H9 (cell line): ENCODE data around the gene ASTN2. TPM values are rescaled to one million over a fixed set of nuclear protein-coding genes. Genes with fewer than 3 reads are reported as not detected.

Experiments
- DNase-seq: peaks from one replicate; pipeline ENCODE4 v3.0.0-alpha.2; 2017
- H2AFZ ChIP-seq: one replicate; pipeline ENCODE4 v1.6.1; 2013; ENCODE audit warnings: mild to moderate bottlenecking, low read length, control low read depth, moderate library complexity
- H2AK5ac ChIP-seq: 2 replicates; pipeline ENCODE4 v1.6.1; 2013; ENCODE audit warnings: low read length, control low read depth, mixed read lengths; ENCODE audit not compliant: insufficient read length
- H2BK120ac ChIP-seq: one replicate; pipeline ENCODE4 v1.6.1; 2013; ENCODE audit warnings: low read depth, mild to moderate bottlenecking, low read length, control low read depth, inconsistent platforms; ENCODE audit not compliant: poor library complexity, severe bottlenecking
- H2BK12ac ChIP-seq: 2 replicates; pipeline ENCODE4 v1.6.1; 2013; ENCODE audit warnings: low read length, control low read depth, mixed read lengths, low read depth; ENCODE audit not compliant: insufficient read length
- H2BK15ac ChIP-seq: 2 replicates; pipeline ENCODE4 v1.6.1; 2013; ENCODE audit warnings: low read depth, low read length, control low read depth
- H2BK20ac ChIP-seq: one replicate; pipeline ENCODE4 v1.6.1; 2013; ENCODE audit warnings: low read depth, mild to moderate bottlenecking, low read length, control low read depth, inconsistent platforms; ENCODE audit not compliant: poor library complexity, severe bottlenecking
- H2BK5ac ChIP-seq: 2 replicates; pipeline ENCODE4 v1.6.1; 2013; ENCODE audit warnings: low read length, control low read depth, mixed read lengths; ENCODE audit not compliant: insufficient read length
- H3K14ac ChIP-seq: 2 replicates; pipeline ENCODE4 v1.6.1; 2013; ENCODE audit warnings: low read length, control low read depth; ENCODE audit not compliant: insufficient read depth
- H3K18ac ChIP-seq: 2 replicates; pipeline ENCODE4 v1.6.1; 2013; ENCODE audit warnings: low read depth, mild to moderate bottlenecking, mixed read lengths, low read length, control low read depth; ENCODE audit not compliant: insufficient read length
- H3K23ac ChIP-seq: 2 replicates; pipeline ENCODE4 v1.6.1; 2013; ENCODE audit warnings: low read length, control low read depth, mixed read lengths, low read depth; ENCODE audit not compliant: insufficient read length
- H3K23me2 ChIP-seq: 2 replicates; pipeline ENCODE4 v1.6.1; 2013; ENCODE audit warnings: low read depth, mild to moderate bottlenecking, mixed read lengths, low read length, control low read depth; ENCODE audit not compliant: insufficient read length, poor library complexity, severe bottlenecking
- H3K27ac ChIP-seq: 2 replicates; pipeline ENCODE4 v1.5.1; 2013; ENCODE audit warnings: low read length, control low read depth, mixed read lengths, low read depth; ENCODE audit not compliant: insufficient read length
- H3K27me3 ChIP-seq: 2 replicates; pipeline ENCODE4 v1.6.1; 2013; ENCODE audit warnings: low read length, control low read depth, inconsistent platforms; ENCODE audit not compliant: insufficient read depth
- H3K4ac ChIP-seq: 2 replicates; pipeline ENCODE4 v1.6.1; 2013; ENCODE audit warnings: low read depth, mild to moderate bottlenecking, control low read depth, inconsistent platforms, low read length, moderate library complexity
- H3K4me1 ChIP-seq: 2 replicates; pipeline ENCODE4 v1.6.1; 2013; ENCODE audit warnings: low read length, control low read depth, inconsistent platforms; ENCODE audit not compliant: insufficient read depth
- H3K4me2 ChIP-seq: 2 replicates; pipeline ENCODE4 v1.6.1; 2013; ENCODE audit warnings: low read length, control low read depth, mixed read lengths; ENCODE audit not compliant: insufficient read length, insufficient read depth
- H3K56ac ChIP-seq: 2 replicates; pipeline ENCODE4 v1.6.1; 2013; ENCODE audit warnings: low read depth, mild to moderate bottlenecking, mixed read lengths, low read length, control low read depth; ENCODE audit not compliant: insufficient read length
- H3K79me1 ChIP-seq: 2 replicates; pipeline ENCODE4 v1.6.1; 2013; ENCODE audit warnings: low read depth, mild to moderate bottlenecking, moderate library complexity, low read length, control low read depth, inconsistent platforms; ENCODE audit not compliant: insufficient read depth, poor library complexity, severe bottlenecking
- H3K79me2 ChIP-seq: 2 replicates; pipeline ENCODE4 v1.6.1; 2013; ENCODE audit warnings: low read length, control low read depth, inconsistent platforms; ENCODE audit not compliant: insufficient read depth
- H3K9ac ChIP-seq: 2 replicates; pipeline ENCODE4 v1.6.1; 2013; ENCODE audit warnings: low read length, control low read depth, mixed read lengths; ENCODE audit not compliant: insufficient read length; ENCODE audit errors: extremely low read depth
- H3K9me3 ChIP-seq: one replicate; pipeline ENCODE4 v1.6.1; 2013; ENCODE audit warnings: low read depth, low read length, inconsistent platforms; ENCODE audit not compliant: control insufficient read depth
- H3T11ph ChIP-seq: one replicate; pipeline ENCODE4 v1.6.1; 2013; ENCODE audit warnings: mild to moderate bottlenecking, low read length, control low read depth, inconsistent platforms
- H4K20me1 ChIP-seq: one replicate; pipeline ENCODE4 v1.6.1; 2013; ENCODE audit not compliant: control insufficient read depth, insufficient read length, insufficient read depth
- H4K5ac ChIP-seq: 2 replicates; pipeline ENCODE4 v1.6.1; 2013; ENCODE audit warnings: low read depth, mild to moderate bottlenecking, mixed read lengths, low read length, control low read depth; ENCODE audit not compliant: insufficient read length
- H4K8ac ChIP-seq: replicated peaks from 2 replicates; pipeline ENCODE4 v1.6.1; 2013; ENCODE audit warnings: low read length, control low read depth, mixed read lengths, low read depth; ENCODE audit not compliant: insufficient read length
- H4K91ac ChIP-seq: 2 replicates; pipeline ENCODE4 v1.6.1; 2013; ENCODE audit warnings: low read depth, mild to moderate bottlenecking, moderate library complexity, mixed read lengths, low read length, control low read depth; ENCODE audit not compliant: insufficient read length
- H3K27ac Mint-ChIP-seq, 3 experiments: 2 replicates in 2 of 3; 3 replicates in 1 of 3; pipeline ENCODE4 v1.8.0; 2020 to 2021; ENCODE audit warnings: mixed read lengths in 3 of 3, mild to moderate bottlenecking in 1 of 3, moderate library complexity in 1 of 3
- H3K27me3 Mint-ChIP-seq: 2 replicates; pipeline ENCODE4 v1.8.0; 2021; ENCODE audit warnings: low read depth, mild to moderate bottlenecking, moderate library complexity, mixed read lengths
- H3K36me3 Mint-ChIP-seq, 3 experiments: 2 replicates in 2 of 3; 3 replicates in 1 of 3; pipeline ENCODE4 v1.8.0; 2020 to 2021; ENCODE audit warnings: low read depth in 3 of 3, mixed read lengths in 3 of 3; ENCODE audit not compliant: insufficient read depth in 1 of 3
- H3K4me1 Mint-ChIP-seq, 2 experiments: 2 replicates each; pipeline ENCODE4 v1.8.0; 2020; ENCODE audit warnings: mixed read lengths in 2 of 2
- H3K4me3 Mint-ChIP-seq, 2 experiments: 2 replicates in 1 of 2; 3 replicates in 1 of 2; pipeline ENCODE4 v1.8.0; 2020 to 2021; ENCODE audit warnings: mild to moderate bottlenecking in 2 of 2, mixed read lengths in 2 of 2, moderate library complexity in 1 of 2
- H3K9me3 Mint-ChIP-seq, 2 experiments: 2 replicates in 1 of 2; 3 replicates in 1 of 2; pipeline ENCODE4 v1.8.0; 2020; ENCODE audit warnings: mild to moderate bottlenecking in 2 of 2, mixed read lengths in 2 of 2, moderate library complexity in 1 of 2
- CTCF ChIP-seq: fragments of 200-600 bp; sonication (generic); conservative IDR thresholded peaks from 3 replicates; pipeline ENCODE4 v1.8.0; 2021; ENCODE audit warnings: antibody characterized with exemption, mild to moderate bottlenecking
- WGBS: extraction: QIAGEN DNeasy Blood & Tissue Kit; methylation state at CpG from one replicate; pipeline ENCODE4 v1.1.7; 2013; ENCODE audit warnings: missing lambda C conversion rate, low lambda C conversion rate, mixed read lengths; ENCODE audit not compliant: insufficient read length; ENCODE audit errors: extremely low coverage; 5-methylcytosine and 5-hydroxymethylcytosine counted together
- total RNA-seq: library from RNA; stranded (reverse); gene quantifications from 2 replicates; pipeline ENCODE4 v1.2.1, GENCODE V29; 2021

The ASTN2 gene
- total RNA-seq, 1 experiment from 2014 or later: 9.7 TPM

GRCh38 chr9:117304549-117304948, 110.3 kb downstream of the ASTN2 start:
- DNase-seq: no peak
- Histone ChIP-seq H3K23me2 (no peaks in the 10 kb centered on the region), H2AFZ (no peak overlapping the region), H3K27me3 (no peaks in the 10 kb centered on the region), H3K4me2 (no peak overlapping the region), H3K9me3 (no peaks in the 10 kb centered on the region), H3T11ph (no peak overlapping the region), H2BK5ac (no peak overlapping the region), H2BK15ac (no peak overlapping the region), H4K91ac (no peak overlapping the region), H3K14ac (no peak overlapping the region), H2BK120ac (no peak overlapping the region), H3K4me1 (peaks cover 2% of the 10 kb centered on the region; the same call in 1 of the 2 replicates), H3K9ac (no peak overlapping the region), H3K23ac (no peak overlapping the region), H3K27ac (no peak overlapping the region), H3K56ac (no peak overlapping the region), H4K5ac (no peak overlapping the region), H3K79me1 (no peaks in the 10 kb centered on the region), H2BK20ac (no peak overlapping the region), H4K8ac (no peak overlapping the region), H2AK5ac (no peak overlapping the region), H3K18ac (no peak overlapping the region), H4K20me1 (no peaks in the 10 kb centered on the region), H2BK12ac (no peak overlapping the region), H3K79me2 (no peaks in the 10 kb centered on the region), H3K4ac (no peak overlapping the region)
- no CpG with 5 or more reads among the region's 5 CpGs for WGBS
- no peak overlapping the region for H3K4me3 Mint-ChIP-seq
- H3K4me1 Mint-ChIP-seq: peaks cover 15 to 18% of the 10 kb centered on the region in 2 experiments
- H3K36me3 Mint-ChIP-seq: no peaks in the 10 kb centered on the region
- H3K9me3 Mint-ChIP-seq: no peaks in the 10 kb centered on the region
- H3K27ac Mint-ChIP-seq: no peak overlapping the region
- H3K27me3 Mint-ChIP-seq: peaks cover 2% of the 10 kb centered on the region; the same call in 1 of the 2 replicates
- TF ChIP-seq CTCF: no peak
